T47D (cell line): Measurements from ENCODE around the gene YAF2.
"Not testable (repeated sequence)": the region's sequence is repeated elsewhere in the genome, so short reads cannot be mapped to it uniquely, and the experiment has no call there.

Experiments
- DNase-seq, 2 experiments: peaks; one replicate each; pipeline versions ENCODE4 v3.0.0 to v3.0.0-alpha.2; 2011 to 2012; ENCODE audit warnings: low read depth in 1 of 2, low spot score in 1 of 2
- JUND ChIP-seq: IDR thresholded peaks from 2 replicates; pipeline ENCODE4 v1.6.1; 2012; ENCODE audit warnings: low read depth
- in situ Hi-C: cut with HindIII; loops from 2 replicates; pipeline ENCODE4 v1.10.0; 2016; ENCODE audit warnings: low sequenced_read_pairs, low pct_unique_long_range_greater_than_20kb

Gene YAF2

DNA sequence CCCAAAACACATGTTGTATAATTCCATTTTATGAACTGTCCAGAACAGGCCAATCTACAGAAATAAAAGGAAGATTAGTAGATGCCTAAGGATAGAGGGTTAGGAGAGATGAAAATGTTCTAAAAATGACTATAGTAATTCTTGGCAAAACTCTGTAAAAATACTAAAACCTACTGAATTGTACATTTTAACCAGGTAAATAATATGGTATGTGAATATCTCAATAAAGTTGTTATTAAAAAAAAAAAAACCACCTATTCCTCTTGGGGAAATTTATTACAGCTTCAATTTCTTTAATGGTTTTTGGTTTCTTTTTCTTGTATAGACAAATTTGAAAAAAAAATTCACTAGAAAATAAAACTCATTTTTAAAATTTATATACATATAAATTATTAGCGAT is 33.2 kb downstream of the YAF2 start:
- in situ Hi-C loops = no loop called here
- no peak for TF ChIP-seq JUND
- DNase-seq = no peak

DNA sequence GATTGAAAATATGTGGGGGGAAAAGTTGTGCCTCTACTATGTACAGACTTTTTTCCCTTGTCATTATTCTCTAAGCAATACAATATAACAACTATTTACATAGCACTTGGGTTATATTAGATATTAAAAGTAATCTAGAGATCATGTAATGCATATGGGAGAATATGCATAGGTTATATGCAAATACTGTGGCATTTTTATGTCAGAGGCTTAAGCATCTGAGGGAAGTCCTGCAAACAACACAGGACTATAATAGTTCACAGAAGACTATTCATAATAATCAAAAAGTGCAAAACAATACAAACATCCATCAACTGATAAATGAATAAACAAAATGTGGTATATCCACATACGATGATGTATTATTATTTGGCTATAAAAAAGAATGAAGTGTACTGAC is 33.7 kb downstream of the YAF2 start:
- no peak for TF ChIP-seq JUND
- in situ Hi-C loops = no loop called here
- no peak for DNase-seq

- no peak for DNase-seq
- no peak for TF ChIP-seq JUND
- in situ Hi-C loops = no loop called here
These were observed 37.0 kb downstream of the YAF2 start for GRCh38 chr12:42201063-42201462.

DNA sequence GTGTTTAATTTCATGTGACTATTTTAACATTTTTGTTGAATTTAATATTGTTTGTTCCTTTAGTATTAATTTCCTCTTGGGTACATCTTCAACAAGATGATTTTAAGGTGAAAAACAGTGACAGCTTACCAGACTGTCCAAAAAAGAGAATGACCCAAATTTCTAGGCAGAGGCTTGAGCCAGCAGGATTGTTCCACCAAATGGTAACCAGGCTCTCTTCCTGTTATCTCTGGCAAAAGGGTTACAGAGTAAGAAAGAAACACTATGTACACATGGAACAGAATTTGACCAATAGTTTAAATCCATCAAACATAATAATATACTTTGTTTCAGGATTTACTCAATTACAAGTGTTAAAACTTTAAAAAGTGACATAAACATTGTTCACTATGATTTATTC is 39.0 kb downstream of the YAF2 start:
- in situ Hi-C loops = no loop called here
- no peak for DNase-seq
- TF ChIP-seq JUND = no peak

DNA sequence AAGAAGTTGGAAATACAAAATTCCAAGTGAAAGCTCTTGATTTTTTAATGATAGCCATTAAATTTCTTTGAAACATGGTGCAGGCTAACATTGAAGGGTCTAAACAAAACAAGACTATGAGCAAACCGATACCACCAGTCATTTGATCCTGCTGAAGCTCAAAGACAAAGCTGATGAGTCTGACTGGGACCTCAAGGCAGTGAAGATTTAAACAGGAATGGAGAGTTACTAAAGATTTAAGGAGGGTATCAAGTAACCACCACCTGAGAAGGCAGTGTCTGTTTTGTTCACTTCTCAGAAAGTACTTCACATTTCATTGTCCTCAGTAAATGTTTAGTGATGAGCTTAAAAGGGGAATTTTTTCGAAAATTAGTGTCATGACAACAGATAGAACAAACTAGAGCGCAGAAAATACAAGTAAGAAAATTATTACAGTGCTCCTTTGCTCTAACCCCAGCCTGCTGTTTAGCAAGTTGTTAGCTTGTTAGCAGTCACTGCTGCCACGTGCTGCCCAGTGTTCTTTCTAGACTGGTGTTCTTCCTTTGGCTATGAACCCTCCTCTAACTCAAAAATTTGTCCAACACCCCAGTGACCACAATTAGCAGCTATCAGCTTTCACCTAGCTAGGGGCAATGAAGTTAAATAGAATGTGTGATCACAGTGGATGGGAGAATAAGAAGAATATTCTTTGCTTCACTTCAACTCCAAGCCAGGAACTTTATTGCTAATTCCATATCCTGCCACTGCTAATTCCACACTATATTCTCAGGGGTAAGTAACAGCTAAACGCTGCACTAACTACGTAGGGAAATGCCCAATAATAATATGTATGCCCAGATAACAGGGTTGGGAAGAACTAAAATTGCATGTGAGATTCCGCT is 41.1 kb downstream of the YAF2 start:
- DNase-seq = no peak
- in situ Hi-C loops = no loop called here
- TF ChIP-seq JUND = no peak

DNA sequence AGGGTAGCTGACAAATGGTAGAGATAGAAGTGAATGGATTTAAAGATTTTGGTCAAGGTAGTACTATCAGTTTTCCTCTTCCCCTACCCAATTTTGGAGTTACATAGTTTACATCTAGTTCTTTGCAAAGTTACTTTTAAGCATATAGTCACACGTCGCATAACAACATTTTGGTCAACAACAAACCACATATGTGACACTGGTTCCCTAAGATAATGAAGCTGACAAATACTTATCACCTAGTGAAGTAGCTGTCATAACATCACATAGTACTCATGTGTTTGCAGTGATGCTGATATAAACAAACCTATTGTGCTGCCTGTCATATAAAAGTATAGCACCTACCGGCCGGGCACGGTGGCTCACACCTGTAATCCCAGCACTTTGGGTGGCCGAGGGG is 45.4 kb downstream of the YAF2 start:
- in situ Hi-C loops = no loop called here
- no peak for DNase-seq
- no peak for TF ChIP-seq JUND

DNA sequence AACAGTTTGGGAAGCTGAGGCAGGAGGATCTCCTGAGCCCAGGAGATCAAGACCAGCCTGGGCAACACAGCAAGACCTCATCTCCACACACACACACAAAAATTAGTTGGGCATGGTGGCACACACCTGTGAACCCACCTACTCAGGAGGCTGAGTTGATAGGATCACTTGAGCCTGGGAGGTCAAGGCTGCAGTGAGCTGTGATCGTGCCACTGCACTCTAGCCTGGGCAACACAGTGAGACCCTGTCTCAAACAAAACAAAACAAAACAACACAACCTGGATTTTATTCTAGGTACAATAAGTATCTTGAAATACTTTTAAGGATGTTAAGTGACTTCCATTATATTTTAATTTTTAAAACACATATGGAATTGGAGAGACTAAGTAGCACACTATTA is 45.8 kb downstream of the YAF2 start:
- in situ Hi-C loops = no loop called here
- no peak for DNase-seq
- TF ChIP-seq JUND = no peak

- DNase-seq = no peak
- in situ Hi-C loops = no loop called here
- no peak for TF ChIP-seq JUND
These were observed 47.7 kb downstream of the YAF2 start for GRCh38 chr12:42190376-42190775.

- DNase-seq, in situ Hi-C loops: not testable (repeated sequence)
These were observed 49.8 kb downstream of the YAF2 start for GRCh38 chr12:42188275-42188674.

DNA sequence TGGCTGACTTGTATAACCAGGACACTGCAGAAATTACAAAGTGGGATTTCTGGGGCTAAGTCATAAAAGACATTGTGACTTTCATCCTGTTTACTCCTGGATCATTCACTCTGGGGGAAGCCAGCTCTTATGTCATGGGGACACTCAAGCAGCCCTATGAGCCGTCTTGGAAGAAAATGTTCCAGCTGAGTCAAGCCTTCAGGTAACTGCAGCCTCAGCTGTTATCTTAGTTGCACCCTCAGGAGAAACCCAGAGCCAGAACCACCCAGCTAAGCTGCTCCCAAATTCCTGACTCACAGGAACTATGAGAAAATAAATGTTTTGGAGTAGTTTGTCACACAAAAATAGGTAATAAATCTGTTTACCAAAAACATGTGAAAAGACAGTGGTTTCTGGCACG is 50.2 kb downstream of the YAF2 start:
- in situ Hi-C loops = no loop called here
- no peak for DNase-seq
- TF ChIP-seq JUND = no peak

DNA sequence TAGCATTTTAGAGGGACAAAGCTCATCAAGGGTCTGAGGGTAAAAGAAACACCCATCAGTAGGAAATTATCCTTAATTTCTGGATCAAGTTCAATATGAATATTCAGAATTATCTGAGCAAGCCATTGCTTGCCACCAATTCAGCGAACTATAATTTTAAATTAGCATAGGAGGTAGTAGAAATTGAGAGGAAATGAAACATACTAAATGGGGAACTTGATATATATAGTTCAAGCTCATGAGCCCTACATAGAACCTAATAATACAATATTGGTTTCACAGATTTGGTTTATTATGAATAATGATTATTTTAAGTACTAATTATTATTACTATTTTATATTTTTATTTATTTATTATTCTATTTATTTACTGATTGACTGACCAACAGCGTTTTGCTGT is 51.3 kb downstream of the YAF2 start:
- no peak for DNase-seq
- TF ChIP-seq JUND = no peak
- in situ Hi-C loops = no loop called here

DNA sequence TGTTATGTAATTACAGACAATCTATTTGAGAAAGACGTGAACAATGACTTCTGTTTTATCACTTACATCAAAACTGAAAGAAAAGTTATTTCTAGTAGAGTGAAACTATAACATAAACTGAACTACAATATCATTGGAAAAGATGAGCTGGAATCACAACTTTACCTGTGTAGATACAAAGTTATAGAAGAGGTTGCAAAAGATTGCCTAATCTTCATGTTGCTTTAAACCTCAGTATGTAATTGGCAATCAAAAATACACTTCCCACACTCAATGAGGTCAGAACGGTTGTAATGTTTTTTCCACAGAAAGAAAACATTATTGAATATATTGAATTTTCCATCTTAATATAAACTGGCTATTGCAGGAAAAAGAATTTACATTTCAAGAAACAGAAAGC is 55.7 kb downstream of the YAF2 start:
- DNase-seq = no peak
- in situ Hi-C loops = no loop called here
- no peak for TF ChIP-seq JUND

GRCh38 chr12:42180990-42181596 is 57.0 kb downstream of the YAF2 start:
- in situ Hi-C loops = no loop called here
- no peak for TF ChIP-seq JUND
- peak; percentile 6 to 13 for DNase-seq

- no peak for DNase-seq
- in situ Hi-C loops = no loop called here
- no peak for TF ChIP-seq JUND
These were observed 59.9 kb downstream of the YAF2 start for GRCh38 chr12:42178101-42178500.
